Measurements from ENCODE around the gene ACOT4. TPM values are rescaled to one million over a fixed set of nuclear protein-coding genes. Genes with fewer than 3 reads are reported as not detected.

The ACOT4 gene
- total and polyA plus RNA-seq, 4 donors, result 2.5 to 12.9 (median 10.8) TPM

GRCh38 chr14:73594491-73594890 lies 2.8 kb downstream of the ACOT4 start:
- Histone ChIP-seq H3K4me3 (ENCODE audit: low read depth in 1 of 3, low read length in 3 of 3) (no peak overlapping the region), H3K4me1 (ENCODE audit: control insufficient read depth in 4 of 4, insufficient read depth in 4 of 4, low read length in 3 of 4) (peaks cover 0 to 3% (median 2%) of the 10 kb centered on the region in 4 donors), H3K36me3 (ENCODE audit: control insufficient read depth in 4 of 4, insufficient read depth in 3 of 4, low read depth in 1 of 4, low read length in 3 of 4) (peaks cover 0 to 8% (median 5%) of the 10 kb centered on the region in 4 donors), H3K27ac (ENCODE audit: low read depth in 1 of 2, low read length in 2 of 2) (no peak overlapping the region), H3K9me3 (ENCODE audit: control insufficient read depth in 4 of 4, low read length in 3 of 4) (no peaks in the 10 kb centered on the region), H3K9ac (ENCODE audit: low read depth in 1 of 2, low read length in 2 of 2) (no peak overlapping the region), H3K27me3 (ENCODE audit: control insufficient read depth in 4 of 4, insufficient read depth in 4 of 4, low read length in 3 of 4) (no peaks in the 10 kb centered on the region)
- DNase-seq (ENCODE audit: low spot score), result no peak
- WGBS, result 83% methylated on average over 9 of the region's 9 CpGs
- TF ChIP-seq HNF4A (conservative IDR thresholded peaks at IDR 0.05), result no peak
- no peak for TF ChIP-seq YY1 (IDR thresholded peaks at IDR 0.05)
- TF ChIP-seq ZBTB33 (IDR thresholded peaks at IDR 0.05), result no peak
- TF ChIP-seq MAX (IDR thresholded peaks at IDR 0.05), result no peak
- no peak for TF ChIP-seq RAD21 (IDR thresholded peaks at IDR 0.05)
- TF ChIP-seq CTCF (IDR thresholded peaks at IDR 0.05; ENCODE audit: low read depth, low read length, missing input control), result no peak
- no peak for TF ChIP-seq ATF3 (IDR thresholded peaks at IDR 0.05)
- no peak for TF ChIP-seq TAF1 (conservative IDR thresholded peaks at IDR 0.05)
- TF ChIP-seq EGR1 (IDR thresholded peaks at IDR 0.05; ENCODE audit: low read depth in 2 of 2), result no peak

GRCh38 chr14:73599499-73599898 lies 7.8 kb downstream of the ACOT4 start:
- no peaks in the 10 kb centered on the region for H3K4me1 ChIP-seq (ENCODE audit: control insufficient read depth in 4 of 4, insufficient read depth in 4 of 4, low read length in 3 of 4)
- H3K9me3 ChIP-seq (ENCODE audit: control insufficient read depth in 4 of 4, low read length in 3 of 4), result no peaks in the 10 kb centered on the region
- H3K9ac ChIP-seq (ENCODE audit: low read depth in 1 of 2, low read length in 2 of 2), result no peak overlapping the region
- DNase-seq (ENCODE audit: low spot score), result no peak
- TF ChIP-seq EGR1 (IDR thresholded peaks at IDR 0.05; ENCODE audit: low read depth in 2 of 2) (no peak), NR2F2 (IDR thresholded peaks at IDR 0.05) (no peak), RAD21 (IDR thresholded peaks at IDR 0.05) (no peak), CTCF (IDR thresholded peaks at IDR 0.05; ENCODE audit: low read depth, low read length, missing input control) (no peak), SP1 (IDR thresholded peaks at IDR 0.05) (no peak)
- no peak overlapping the region for H3K4me3 ChIP-seq (ENCODE audit: low read depth in 1 of 3, low read length in 3 of 3)
- H3K27me3 ChIP-seq (ENCODE audit: control insufficient read depth in 4 of 4, insufficient read depth in 4 of 4, low read length in 3 of 4), result no peaks in the 10 kb centered on the region
- H3K36me3 ChIP-seq (ENCODE audit: control insufficient read depth in 4 of 4, insufficient read depth in 3 of 4, low read depth in 1 of 4, low read length in 3 of 4), result peaks cover 0 to 8% (median 5%) of the 10 kb centered on the region in 4 donors
- H3K27ac ChIP-seq (ENCODE audit: low read depth in 1 of 2, low read length in 2 of 2), result no peak overlapping the region

GRCh38 chr14:73602994-73603393 lies 11.3 kb downstream of the ACOT4 start:
- WGBS, result 87% methylated on average over 3 of the region's 3 CpGs
- no peak overlapping the region for H3K9ac ChIP-seq (ENCODE audit: low read depth in 1 of 2, low read length in 2 of 2)
- no peak overlapping the region for H3K27ac ChIP-seq (ENCODE audit: low read depth in 1 of 2, low read length in 2 of 2)

More at GRCh38 chr14:73602994-73603393, 11.3 kb downstream of the ACOT4 start:
- Histone ChIP-seq H3K9me3 (ENCODE audit: control insufficient read depth in 4 of 4, low read length in 3 of 4) (no peaks in the 10 kb centered on the region), H3K27me3 (ENCODE audit: control insufficient read depth in 4 of 4, insufficient read depth in 4 of 4, low read length in 3 of 4) (no peaks in the 10 kb centered on the region), H3K36me3 (ENCODE audit: control insufficient read depth in 4 of 4, insufficient read depth in 3 of 4, low read depth in 1 of 4, low read length in 3 of 4) (no peaks in the 10 kb centered on the region), H3K4me3 (ENCODE audit: low read depth in 1 of 3, low read length in 3 of 3) (no peak overlapping the region), H3K4me1 (ENCODE audit: control insufficient read depth in 4 of 4, insufficient read depth in 4 of 4, low read length in 3 of 4) (no peaks in the 10 kb centered on the region)
- no peak for TF ChIP-seq MAX (IDR thresholded peaks at IDR 0.05)
- no peak for TF ChIP-seq YY1 (IDR thresholded peaks at IDR 0.05)
- DNase-seq (ENCODE audit: low spot score), result no peak

Measured in liver (tissue), 9 donors.